IMR-90 (cell line): ENCODE results near the gene TMEM247. TPM values are rescaled to one million over a fixed set of nuclear protein-coding genes. Genes with fewer than 3 reads are reported as not detected.

Experiments used
- ATAC-seq: fragments of 200-7000 bp; cut with Tn5 transposase; 2 replicates; pipeline ENCODE4 v1.9.1; 2020; ENCODE audit warnings: low read depth, mild to moderate bottlenecking, moderate library complexity
- BruUV-seq: library from RNA; stranded (reverse); fragments of 400-500 nt; replicated peaks from 2 replicates; lab custom pipeline; 2021; lab: Mats Ljungman, UMichigan
- CTCF ChIA-PET: fragments of 300-600 bp; formaldehyde crosslinking; extraction: SDS; loops from one replicate; lab custom pipeline; 2021; ENCODE audit warnings: antibody characterized with exemption; lab: Yijun Ruan, JAX
- POLR2A ChIA-PET: fragments of 300-600 bp; sonication (Branson Sonifier 250); formaldehyde crosslinking; loops from one replicate; lab custom pipeline; 2022; ENCODE audit warnings: antibody characterized with exemption; ENCODE audit not compliant: unreplicated experiment; lab: Charles Lee
- DNase-seq: peaks from one replicate; pipeline ENCODE4 v3.0.0; 2013
- H2AFZ ChIP-seq: replicated peaks from 2 replicates; pipeline ENCODE3; 2013; ENCODE audit warnings: low read length, mild to moderate bottlenecking; ENCODE audit not compliant: poor library complexity
- H2AK5ac ChIP-seq: 2 replicates; pipeline ENCODE4 v1.6.1; 2013; ENCODE audit warnings: low read depth, low read length, inconsistent platforms
- H2AK9ac ChIP-seq: replicated peaks from 2 replicates; pipeline ENCODE3; 2013; ENCODE audit warnings: mild to moderate bottlenecking, low read depth, low read length, moderate library complexity; ENCODE audit not compliant: poor library complexity
- H2BK120ac ChIP-seq: 2 replicates; pipeline ENCODE4 v1.6.1; 2013; ENCODE audit warnings: low read depth, low read length, inconsistent platforms
- H2BK15ac ChIP-seq: 3 replicates; pipeline ENCODE4 v1.6.1; 2013; ENCODE audit warnings: low read depth, low read length, inconsistent platforms
- H2BK20ac ChIP-seq: 2 replicates; pipeline ENCODE4 v1.6.1; 2013; ENCODE audit warnings: low read depth, mild to moderate bottlenecking, inconsistent platforms, low read length, moderate library complexity
- H2BK5ac ChIP-seq: 2 replicates; pipeline ENCODE4 v1.6.1; 2013; ENCODE audit warnings: mild to moderate bottlenecking, low read depth, low read length, inconsistent platforms; ENCODE audit not compliant: poor library complexity, severe bottlenecking
- H3K14ac ChIP-seq: replicated peaks from 2 replicates; pipeline ENCODE4 v1.6.1; 2013; ENCODE audit warnings: low read depth, low read length, inconsistent platforms
- H3K18ac ChIP-seq: 2 replicates; pipeline ENCODE4 v1.6.1; 2013; ENCODE audit warnings: low read depth, low read length, control low read depth
- H3K23ac ChIP-seq: 2 replicates; pipeline ENCODE4 v1.6.1; 2013; ENCODE audit warnings: low read depth, low read length, inconsistent platforms
- H3K27ac ChIP-seq: 2 replicates; pipeline ENCODE4 v1.5.1; 2013; ENCODE audit warnings: mild to moderate bottlenecking, control low read depth, low read length; ENCODE audit not compliant: insufficient read depth
- H3K27me3 ChIP-seq: 2 replicates; pipeline ENCODE4 v1.6.1; 2013; ENCODE audit warnings: low read length; ENCODE audit not compliant: control insufficient read depth, insufficient read depth
- H3K36me3 ChIP-seq: 2 replicates; pipeline ENCODE4 v1.6.1; 2013; ENCODE audit warnings: low read length, mixed read lengths; ENCODE audit not compliant: control insufficient read depth, insufficient read depth
- H3K4ac ChIP-seq: 2 replicates; pipeline ENCODE4 v1.6.1; 2013; ENCODE audit warnings: low read depth, low read length, inconsistent platforms
- H3K4me1 ChIP-seq: 2 replicates; pipeline ENCODE4 v1.6.1; 2013; ENCODE audit warnings: low read length, mixed read lengths; ENCODE audit not compliant: control insufficient read depth, insufficient read depth
- H3K4me2 ChIP-seq: 2 replicates; pipeline ENCODE4 v1.6.1; 2013; ENCODE audit warnings: low read depth, mild to moderate bottlenecking, control low read depth, low read length, moderate library complexity
- H3K4me3 ChIP-seq: 2 replicates; pipeline ENCODE4 v1.5.1; 2013; ENCODE audit warnings: low read depth, mild to moderate bottlenecking, control low read depth, low read length, moderate library complexity; ENCODE audit not compliant: insufficient read depth
- H3K56ac ChIP-seq: 2 replicates; pipeline ENCODE4 v1.6.1; 2013; ENCODE audit warnings: low read length, inconsistent platforms; ENCODE audit not compliant: insufficient read depth; ENCODE audit errors: extremely low read depth
- H3K79me1 ChIP-seq, 2 experiments: 2 replicates each; pipeline ENCODE4 v1.6.1; 2013; ENCODE audit warnings: low read length in 2 of 2, inconsistent platforms in 1 of 2, low read depth in 1 of 2
- H3K9ac ChIP-seq: 2 replicates; pipeline ENCODE4 v1.6.1; 2013; ENCODE audit warnings: low read depth, low read length, control low read depth
- H3K9me1 ChIP-seq: 2 replicates; pipeline ENCODE4 v1.6.1; 2013; ENCODE audit warnings: low read length, inconsistent platforms; ENCODE audit not compliant: insufficient read depth
- H3K9me3 ChIP-seq: 2 replicates; pipeline ENCODE4 v1.6.1; 2013; ENCODE audit warnings: low read length; ENCODE audit not compliant: control insufficient read depth, insufficient read depth
- H4K20me1 ChIP-seq: 2 replicates; pipeline ENCODE4 v1.6.1; 2013; ENCODE audit warnings: low read length, inconsistent platforms; ENCODE audit not compliant: insufficient read depth
- H4K5ac ChIP-seq: 2 replicates; pipeline ENCODE4 v1.6.1; 2013; ENCODE audit warnings: mild to moderate bottlenecking, low read depth, low read length, control low read depth
- H4K8ac ChIP-seq, 2 experiments: 2 replicates each; pipeline ENCODE4 v1.6.1; 2013; ENCODE audit warnings: low read depth in 2 of 2, low read length in 2 of 2, control low read depth in 1 of 2, inconsistent platforms in 1 of 2
- H4K91ac ChIP-seq: 2 replicates; pipeline ENCODE4 v1.6.1; 2013; ENCODE audit warnings: low read depth, low read length, inconsistent platforms; ENCODE audit not compliant: insufficient read depth
- BHLHE40 ChIP-seq: fragments of 150-350 bp; IDR thresholded peaks from 2 replicates; pipeline ENCODE4 v1.6.1; 2016; ENCODE audit warnings: mild to moderate bottlenecking, low read depth, low read length
- CEBPB ChIP-seq: IDR thresholded peaks from 2 replicates; pipeline ENCODE4 v1.6.1; 2012; ENCODE audit warnings: low read depth, low read length, improper control_type of control experiment
- CHD1 ChIP-seq: IDR thresholded peaks from 2 replicates; pipeline ENCODE4 v1.6.1; 2012; ENCODE audit warnings: low read depth, low read length, improper control_type of control experiment
- CTCF ChIP-seq: conservative IDR thresholded peaks from 2 replicates; pipeline ENCODE4 v1.5.1; 2012; ENCODE audit warnings: mild to moderate bottlenecking, low read depth, low read length, improper control_type of control experiment
- ELK1 ChIP-seq: fragments of 150-350 bp; IDR thresholded peaks from 2 replicates; pipeline ENCODE4 v1.6.1; 2016; ENCODE audit warnings: low read depth, mild to moderate bottlenecking, low read length, moderate library complexity, borderline replicate concordance
- FOS ChIP-seq: fragments of 150-350 bp; IDR thresholded peaks from 2 replicates; pipeline ENCODE4 v1.6.1; 2016; ENCODE audit warnings: low read depth, low read length
- MAFK ChIP-seq: IDR thresholded peaks from 2 replicates; pipeline ENCODE4 v1.6.1; 2012; ENCODE audit warnings: low read depth, low read length, improper control_type of control experiment
- MAZ ChIP-seq: IDR thresholded peaks from 2 replicates; pipeline ENCODE4 v1.6.1; 2012; ENCODE audit warnings: low read depth, mild to moderate bottlenecking, low read length, improper control_type of control experiment, moderate library complexity, borderline replicate concordance
- MXI1 ChIP-seq: IDR thresholded peaks from 2 replicates; pipeline ENCODE4 v1.6.1; 2012; ENCODE audit warnings: low read depth, mild to moderate bottlenecking, low read length, moderate library complexity, borderline replicate concordance
- NFE2L2 ChIP-seq: fragments of 150-350 bp; IDR thresholded peaks from 2 replicates; pipeline ENCODE4 v1.6.1; 2016; ENCODE audit warnings: low read depth, mild to moderate bottlenecking, low read length
- POLR2A ChIP-seq: IDR thresholded peaks from 2 replicates; pipeline ENCODE4 v1.6.1; 2012; ENCODE audit warnings: mild to moderate bottlenecking, low read depth, low read length
- RAD21 ChIP-seq: IDR thresholded peaks from 2 replicates; pipeline ENCODE4 v1.6.1; 2012; ENCODE audit warnings: low read length, improper control_type of control experiment
- RCOR1 ChIP-seq: IDR thresholded peaks from 2 replicates; pipeline ENCODE4 v1.6.1; 2012; ENCODE audit warnings: mild to moderate bottlenecking, low read length, improper control_type of control experiment; ENCODE audit not compliant: insufficient replicate concordance
- RFX5 ChIP-seq: IDR thresholded peaks from 2 replicates; pipeline ENCODE4 v1.8.0; 2012; ENCODE audit warnings: low read depth, mild to moderate bottlenecking, low read length, moderate library complexity
- SMC3 ChIP-seq: fragments of 150-350 bp; IDR thresholded peaks from 2 replicates; pipeline ENCODE4 v1.6.1; 2016; ENCODE audit warnings: low read depth, mild to moderate bottlenecking, antibody characterized with exemption, low read length, moderate library complexity
- USF2 ChIP-seq: fragments of 150-350 bp; IDR thresholded peaks from 2 replicates; pipeline ENCODE4 v1.6.1; 2017; ENCODE audit warnings: mild to moderate bottlenecking, antibody characterized with exemption, low read length, low read depth
- WGBS, 2 experiments: methylation state at CpG; one replicate each; pipeline versions ENCODE4 v1.1.5 to v1.1.7; 2013; ENCODE audit warnings: missing lambda C conversion rate in 2 of 2; ENCODE audit not compliant: insufficient read length in 1 of 2; ENCODE audit errors: extremely low coverage in 2 of 2; 5-methylcytosine and 5-hydroxymethylcytosine counted together
- dilution Hi-C: fragments of 300-500 bp; cut with HindIII; formaldehyde crosslinking; loops from one replicate; pipeline ENCODE4 v1.14.3; 2018; ENCODE audit warnings: low sequenced_read_pairs; ENCODE audit not compliant: unreplicated experiment
- in situ Hi-C: fragments of 300-500 bp; cut with MboI; formaldehyde crosslinking; loops from 3 replicates; pipeline ENCODE4 v1.14.3; 2019; ENCODE audit warnings: low sequenced_read_pairs, inconsistent platforms, mixed read lengths
- intact Hi-C: fragments of 100-400 bp; cut with micrococcal nuclease; formaldehyde crosslinking; loops from 2 replicates; pipeline ENCODE4 v1.10.0; 2022
- polyA plus RNA-seq, 3 experiments: library from polyadenylated mRNA; depleted of rRNA; stranded (reverse); fragments of >200 nt; gene quantifications; 2 replicates each; pipeline ENCODE4 v1.2.3, GENCODE V29; 2012; ENCODE audit warnings: low replicate concordance in 1 of 3
- total RNA-seq: library from RNA; depleted of rRNA; stranded (reverse); fragments of >200 nt; gene quantifications from 2 replicates; pipeline ENCODE4 v1.2.3, GENCODE V29; 2012

Gene TMEM247
- total and polyA plus RNA-seq, 2 of the 4 experiments (the other 2 are of a cell fraction), result not detected

GRCh38 chr2:46469700-46470099 lies 9.7 kb upstream of the TMEM247 start:
- Histone ChIP-seq H2BK5ac (no peak overlapping the region), H3K23ac (no peak overlapping the region; the same call in 1 of the 2 replicates), H2AK9ac (peak overlapping the region; percentile 85), H4K20me1 (no peaks in the 10 kb centered on the region), H4K5ac (no peak overlapping the region), H3K4me2 (no peak overlapping the region), H3K4ac (peak overlapping the region; percentile 27), H3K18ac (no peak overlapping the region), H2BK20ac (no peak overlapping the region; the same call in 1 of the 2 replicates), H2AFZ (no peak overlapping the region), H3K79me1 (no peaks in the 10 kb centered on the region), H2BK120ac (no peak overlapping the region; the same call in 1 of the 2 replicates), H3K56ac (no peak overlapping the region), H4K8ac (no peak overlapping the region), H3K9me3 (no peaks in the 10 kb centered on the region), H3K27me3 (no peaks in the 10 kb centered on the region), H2BK15ac (peak overlapping the region; percentile 91; the same call in 2 of the 3 replicates), H3K36me3 (no peaks in the 10 kb centered on the region), H3K9ac (no peak overlapping the region), H3K4me1 (no peaks in the 10 kb centered on the region), H3K4me3 (no peak overlapping the region), H3K9me1 (peaks cover 5% of the 10 kb centered on the region), H3K27ac (no peak overlapping the region), H3K14ac (peak overlapping the region; percentile 87), H4K91ac (no peak overlapping the region), H2AK5ac (peak overlapping the region; percentile 61; the same call in 1 of the 2 replicates)
- intact Hi-C loops, result no loop called here
- ATAC-seq, result no peak
- no peak for DNase-seq
- ChIA-PET POLR2A (no interaction called here), CTCF (interaction anchor here (0.7 to 1.0 kb wide), 2 partner anchors 18 to 28 kb away, joined by 3 read pairs; no protein-coding TSS in a partner anchor)
- TF ChIP-seq NFE2L2, result no peak
- TF ChIP-seq CHD1, result no peak
- no peak for TF ChIP-seq ELK1
- no peak for TF ChIP-seq MAFK
- TF ChIP-seq MXI1, result no peak
- TF ChIP-seq USF2, result no peak
- no peak for TF ChIP-seq RCOR1
- no peak for TF ChIP-seq SMC3
- no peak for TF ChIP-seq CTCF
- TF ChIP-seq RAD21, result no peak
- no peak for TF ChIP-seq BHLHE40
- TF ChIP-seq FOS, result no peak
- TF ChIP-seq MAZ, result no peak
- no peak for TF ChIP-seq CEBPB
- no peak for TF ChIP-seq POLR2A
- TF ChIP-seq RFX5, result no peak
- WGBS, 2 experiments, result 83% methylated on average over 2 of the region's 2 CpGs; no CpG with 5 or more reads in 1 of the 2 experiments
- BruUV-seq, result no TSS peak
- in situ Hi-C loops, result loop anchor here (5.0 kb wide), 1 partner anchor 138 kb away; no protein-coding TSS in a partner anchor
- dilution Hi-C loops, result no loop called here
